OCI-LY3 (cell line): ENCODE measurements around the gene VIPR2.

Source experiments
- H2AFZ ChIP-seq: fragments of 200-600, 300-600 bp; shearing (Covaris generic); 2 replicates; pipeline ENCODE4 v1.6.0; 2014; ENCODE audit warnings: antibody characterized with exemption, low read depth, low read length
- H3K27ac ChIP-seq: fragments of 200-600, 300-600 bp; sonication (generic); 2 replicates; pipeline ENCODE4 v1.5.1; 2014; ENCODE audit warnings: mild to moderate bottlenecking, low read length, moderate library complexity, mixed read lengths
- H3K27me3 ChIP-seq: fragments of 200-600, 300-600 bp; sonication (generic); 2 replicates; pipeline ENCODE4 v1.6.1; 2014; ENCODE audit warnings: low read depth, low read length, mixed read lengths
- H3K36me3 ChIP-seq: fragments of 200-600, 300-600 bp; sonication (generic); replicated peaks from 2 replicates; pipeline ENCODE3; 2014; ENCODE audit warnings: low read depth, low read length, mixed read lengths
- H3K4me1 ChIP-seq: fragments of 300-600, 200-600 bp; sonication (generic); 2 replicates; pipeline ENCODE4 v1.6.1; 2014; ENCODE audit warnings: low read length, mixed read lengths
- H3K4me2 ChIP-seq: fragments of 200-600, 300-600 bp; sonication (generic); 2 replicates; pipeline ENCODE4 v1.6.1; 2014; ENCODE audit warnings: low read length, mixed read lengths
- H3K4me3 ChIP-seq: fragments of 300-600, 200-600 bp; sonication (generic); 2 replicates; pipeline ENCODE4 v1.5.1; 2014; ENCODE audit warnings: antibody characterized with exemption, mild to moderate bottlenecking, low read length, moderate library complexity
- H3K79me2 ChIP-seq: fragments of 300-600, 200-600 bp; shearing (Covaris generic); 2 replicates; pipeline ENCODE4 v1.6.1; 2014; ENCODE audit warnings: mild to moderate bottlenecking, low read length, mixed read lengths
- H3K9ac ChIP-seq: fragments of 300-600, 200-600 bp; shearing (Covaris generic); 2 replicates; pipeline ENCODE4 v1.6.0; 2014; ENCODE audit warnings: mild to moderate bottlenecking, low read length, moderate library complexity
- H3K9me3 ChIP-seq: fragments of 200-600, 300-600 bp; shearing (Covaris generic); 2 replicates; pipeline ENCODE4 v1.6.1; 2014; ENCODE audit warnings: low read length, mixed read lengths; ENCODE audit not compliant: insufficient read depth
- H4K20me1 ChIP-seq: fragments of 200-600, 300-600 bp; sonication (generic); 2 replicates; pipeline ENCODE4 v1.6.1; 2016; ENCODE audit warnings: low read length, mixed read lengths; ENCODE audit not compliant: insufficient read depth
- EZH2phosphoT487 ChIP-seq: fragments of 200-600 bp; shearing (Covaris generic); IDR thresholded peaks from 2 replicates; pipeline ENCODE4 v1.6.1; 2018; ENCODE audit warnings: antibody characterized with exemption, mixed run types, low read depth
- TF ChIP-seq, protein P1 (sequence below): fragments of 200-600, 300-600 bp; sonication (generic); IDR thresholded peaks from 2 replicates; pipeline ENCODE4 v1.5.1; 2014; ENCODE audit warnings: antibody characterized with exemption, low read length, low read depth

VIPR2 gene

DNA sequence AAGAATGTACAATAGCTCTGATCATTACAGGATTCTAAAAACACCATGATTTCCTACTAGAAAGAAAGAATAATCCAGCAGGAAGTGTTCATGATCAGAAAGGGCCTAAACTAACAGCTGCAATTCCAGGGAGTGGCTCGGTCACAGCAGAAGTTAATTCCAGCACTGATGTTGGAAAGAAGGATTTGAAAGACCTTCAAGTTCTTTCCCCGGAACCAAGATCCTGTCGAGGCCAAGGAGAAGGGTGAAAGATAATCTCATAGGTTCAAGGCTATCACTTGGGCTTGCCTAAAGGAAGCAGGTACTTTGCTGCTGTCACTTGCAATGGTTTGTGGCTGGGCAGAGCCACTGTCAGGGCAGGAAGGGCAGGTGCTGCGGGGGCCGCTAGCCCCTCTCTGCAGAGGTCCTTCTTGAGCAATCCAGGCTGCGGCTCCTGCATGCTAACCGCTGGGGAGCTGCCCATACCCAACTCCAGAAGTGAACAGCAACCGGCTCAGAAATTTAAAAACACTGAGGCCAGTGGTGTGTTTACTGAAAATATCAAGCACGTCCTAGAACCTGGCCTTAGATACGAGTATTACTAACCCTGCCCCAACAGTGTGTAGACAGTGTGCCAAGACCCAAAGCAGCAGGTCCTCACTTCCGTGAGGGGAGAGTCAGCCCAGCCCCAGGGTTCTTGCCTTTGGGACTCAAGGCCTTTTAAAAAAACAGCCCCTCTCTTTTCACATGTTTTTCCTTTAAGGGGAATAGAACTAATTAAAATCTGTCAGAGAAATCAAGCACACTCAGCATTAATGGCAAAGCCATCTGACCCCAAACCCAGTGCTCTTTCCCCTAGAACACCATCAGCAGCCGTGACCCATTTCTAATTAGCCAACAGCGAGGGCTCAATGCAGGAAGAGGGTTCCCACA is 76.8 kb downstream of the VIPR2 start:
- Histone ChIP-seq H3K4me1 (no peaks in the 10 kb centered on the region), H3K4me2 (no peak overlapping the region), H3K79me2 (no peaks in the 10 kb centered on the region), H3K4me3 (no peak overlapping the region), H4K20me1 (no peaks in the 10 kb centered on the region), H3K27ac (no peak overlapping the region), H3K9ac (no peak overlapping the region), H3K36me3 (no peaks in the 10 kb centered on the region), H3K9me3 (no peaks in the 10 kb centered on the region), H2AFZ (no peak overlapping the region), H3K27me3 (no peaks in the 10 kb centered on the region)
- TF ChIP-seq, protein P1, sequence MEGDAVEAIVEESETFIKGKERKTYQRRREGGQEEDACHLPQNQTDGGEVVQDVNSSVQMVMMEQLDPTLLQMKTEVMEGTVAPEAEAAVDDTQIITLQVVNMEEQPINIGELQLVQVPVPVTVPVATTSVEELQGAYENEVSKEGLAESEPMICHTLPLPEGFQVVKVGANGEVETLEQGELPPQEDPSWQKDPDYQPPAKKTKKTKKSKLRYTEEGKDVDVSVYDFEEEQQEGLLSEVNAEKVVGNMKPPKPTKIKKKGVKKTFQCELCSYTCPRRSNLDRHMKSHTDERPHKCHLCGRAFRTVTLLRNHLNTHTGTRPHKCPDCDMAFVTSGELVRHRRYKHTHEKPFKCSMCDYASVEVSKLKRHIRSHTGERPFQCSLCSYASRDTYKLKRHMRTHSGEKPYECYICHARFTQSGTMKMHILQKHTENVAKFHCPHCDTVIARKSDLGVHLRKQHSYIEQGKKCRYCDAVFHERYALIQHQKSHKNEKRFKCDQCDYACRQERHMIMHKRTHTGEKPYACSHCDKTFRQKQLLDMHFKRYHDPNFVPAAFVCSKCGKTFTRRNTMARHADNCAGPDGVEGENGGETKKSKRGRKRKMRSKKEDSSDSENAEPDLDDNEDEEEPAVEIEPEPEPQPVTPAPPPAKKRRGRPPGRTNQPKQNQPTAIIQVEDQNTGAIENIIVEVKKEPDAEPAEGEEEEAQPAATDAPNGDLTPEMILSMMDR: no peak
- TF ChIP-seq EZH2phosphoT487: no peak

DNA sequence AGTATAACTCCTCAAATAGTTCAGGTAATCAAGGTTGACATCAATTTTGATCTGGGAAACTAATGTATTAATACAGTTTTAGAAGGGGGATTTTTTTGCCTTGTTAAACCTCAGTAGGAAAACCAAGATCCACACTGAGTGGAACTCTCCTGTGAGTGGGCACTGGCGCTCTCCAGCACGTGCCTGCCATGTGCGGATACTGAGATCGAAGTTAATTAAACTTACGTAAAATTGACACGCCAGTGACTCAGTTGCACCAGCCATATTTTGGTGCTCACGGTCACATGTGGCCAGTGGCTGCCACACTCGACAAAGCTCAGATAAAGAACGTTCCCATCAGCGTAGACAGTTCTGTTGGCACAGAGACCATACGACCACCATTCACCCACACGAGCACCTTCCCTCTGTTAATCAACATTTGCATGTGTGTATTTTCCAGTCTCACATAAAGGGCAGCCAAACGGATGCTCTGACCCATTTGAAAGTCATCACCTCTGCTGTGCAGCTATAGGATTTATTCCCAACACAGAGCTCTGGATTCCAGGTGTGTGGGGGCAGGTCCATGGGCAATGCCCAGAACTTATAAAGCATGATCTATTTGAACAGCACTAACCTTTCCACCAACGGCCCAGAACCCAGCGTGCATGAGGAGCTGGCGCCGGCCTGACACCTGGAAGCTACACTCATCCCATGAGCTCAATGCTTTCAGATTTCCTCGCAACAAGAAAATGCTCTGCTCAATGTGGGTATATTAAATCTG is 77.7 kb downstream of the VIPR2 start:
- Histone ChIP-seq H3K9me3 (no peaks in the 10 kb centered on the region), H3K4me1 (no peaks in the 10 kb centered on the region), H3K9ac (no peak overlapping the region), H3K27ac (no peak overlapping the region), H3K79me2 (no peaks in the 10 kb centered on the region), H3K4me2 (no peak overlapping the region), H3K36me3 (no peaks in the 10 kb centered on the region), H3K27me3 (no peaks in the 10 kb centered on the region), H2AFZ (no peak overlapping the region), H4K20me1 (no peaks in the 10 kb centered on the region), H3K4me3 (no peak overlapping the region)
- TF ChIP-seq, protein P1: no peak
- no peak for TF ChIP-seq EZH2phosphoT487

DNA sequence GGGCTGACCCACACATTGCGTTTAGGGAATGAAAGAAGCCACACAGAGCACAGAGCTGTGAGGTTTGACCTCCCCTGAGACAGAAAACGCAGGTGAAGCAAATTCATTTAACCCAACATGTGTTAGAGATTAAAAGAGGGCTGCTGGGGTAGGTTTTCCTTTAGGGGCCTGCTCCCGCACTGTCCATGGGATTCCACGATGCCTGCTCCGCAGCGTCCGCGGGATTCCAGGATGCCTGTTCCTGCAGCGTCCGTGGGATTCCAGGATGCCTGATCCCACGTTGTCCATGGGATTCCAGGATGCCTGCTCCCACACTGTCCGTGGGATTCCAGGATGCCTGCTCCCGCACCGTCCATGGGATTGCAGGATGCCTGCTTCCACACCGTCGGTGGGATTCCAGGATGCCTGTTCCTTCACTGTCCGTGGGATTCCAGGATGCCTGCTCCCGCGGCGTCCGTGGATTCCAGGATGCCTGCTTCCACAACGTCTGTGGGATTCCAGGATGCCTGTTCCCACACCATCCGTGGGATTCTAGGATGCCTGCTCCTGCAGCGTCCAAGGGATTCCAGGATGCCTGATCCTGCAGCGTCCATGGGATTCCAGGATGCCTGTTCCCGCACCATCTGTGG is 78.7 kb downstream of the VIPR2 start:
- Histone ChIP-seq H3K79me2 (no peaks in the 10 kb centered on the region), H3K27me3 (no peaks in the 10 kb centered on the region), H4K20me1 (no peaks in the 10 kb centered on the region), H2AFZ (no peak overlapping the region), H3K36me3 (no peaks in the 10 kb centered on the region), H3K9ac (no peak overlapping the region), H3K4me1 (no peaks in the 10 kb centered on the region), H3K4me3 (no peak overlapping the region), H3K4me2 (no peak overlapping the region), H3K9me3 (no peaks in the 10 kb centered on the region), H3K27ac (no peak overlapping the region)
- TF ChIP-seq, protein P1: no peak
- TF ChIP-seq EZH2phosphoT487: no peak
